Gastrocnemius medialis (tissue), 4 donors: ENCODE results near the gene PHTF1. TPM values are rescaled to one million over a fixed set of nuclear protein-coding genes. Genes with fewer than 3 reads are reported as not detected.

ENCODE experiments used
- ATAC-seq, 2 donors: fragments of 150-250 bp; one replicate each; pipeline ENCODE4 v1.9.1; 2016
- DNase-seq, 2 donors: peaks; one replicate each; pipeline ENCODE4 v3.0.0-alpha.2; 2019
- H3K27ac ChIP-seq, 4 donors: fragments of 200-600 bp; sonication (generic); 1 replicate in 1 of 4; 2 replicates in 3 of 4; pipeline ENCODE4 v1.5.1; 2016 to 2018; ENCODE audit warnings: mild to moderate bottlenecking in 2 of 4, moderate library complexity in 1 of 4
- H3K27me3 ChIP-seq, 3 donors: fragments of 200-600 bp; sonication (generic) in 2 of 3; 1 replicate in 1 of 3; 2 replicates in 2 of 3; pipeline versions ENCODE4 v1.5.1 to v1.6.0; 2016 to 2019; ENCODE audit warnings: mild to moderate bottlenecking in 1 of 3, moderate library complexity in 1 of 3
- H3K36me3 ChIP-seq, 2 donors: fragments of 200-600 bp; sonication (generic) in 1 of 2; one replicate each; pipeline ENCODE4 v1.5.1; 2017 to 2018
- H3K4me1 ChIP-seq, 2 donors: fragments of 200-600 bp; sonication (generic) in 1 of 2; one replicate each; pipeline ENCODE4 v1.5.1; 2016 to 2017; ENCODE audit warnings: mild to moderate bottlenecking in 2 of 2
- H3K4me3 ChIP-seq, 4 donors: fragments of 200-600 bp; sonication (generic) in 3 of 4; 1 replicate in 1 of 4; 2 replicates in 3 of 4; pipeline ENCODE4 v1.5.1; 2016 to 2019; ENCODE audit warnings: mild to moderate bottlenecking in 2 of 4
- H3K9me3 ChIP-seq, 3 donors: fragments of 200-600 bp; sonication (generic) in 2 of 3; 1 replicate in 1 of 3; 2 replicates in 2 of 3; pipeline ENCODE4 v1.5.1; 2016 to 2019
- POLR2A ChIP-seq, 2 donors: fragments of 450-650 bp; IDR thresholded peaks; one replicate each; pipeline ENCODE4 v1.6.1; 2017; ENCODE audit warnings: antibody characterized with exemption in 2 of 2, mild to moderate bottlenecking in 2 of 2, moderate library complexity in 2 of 2
- in situ Hi-C, 4 donors: fragments of 200-750 bp; cut with MboI; loops; one replicate each; pipeline versions ENCODE4 v1.15.0 to v1.8.0; 2017; ENCODE audit warnings: low sequenced_read_pairs in 4 of 4
- intact Hi-C: fragments of 100-400 bp; cut with DNase I; formaldehyde crosslinking; loops from one replicate; pipeline ENCODE4 v1.15.1; 2023; ENCODE audit warnings: low total_unique reads
- total RNA-seq, 4 donors: library from RNA; depleted of rRNA; stranded (reverse); fragments of >200 nt; gene quantifications; one replicate each; pipeline versions ENCODE4 v1.1.0 to v1.2.3, GENCODE V29; 2016
- TF ChIP-seq, protein P1 (sequence below), 5 experiments: fragments of 450-650 bp in 3 of 5; fragments of 200-600 bp in 2 of 5; sonication (generic) in 2 of 5; IDR thresholded peaks in 4 of 5; conservative IDR thresholded peaks in 1 of 5; 1 replicate in 4 of 5; 2 replicates in 1 of 5; pipeline ENCODE4 v1.5.1; 2016 to 2019; ENCODE audit warnings: antibody characterized with exemption in 5 of 5, mild to moderate bottlenecking in 3 of 5, moderate library complexity in 3 of 5

PHTF1 gene
- total RNA-seq, 4 donors from 2014 or later = 6.7 to 20.0 (median 9.9) TPM

DNA sequence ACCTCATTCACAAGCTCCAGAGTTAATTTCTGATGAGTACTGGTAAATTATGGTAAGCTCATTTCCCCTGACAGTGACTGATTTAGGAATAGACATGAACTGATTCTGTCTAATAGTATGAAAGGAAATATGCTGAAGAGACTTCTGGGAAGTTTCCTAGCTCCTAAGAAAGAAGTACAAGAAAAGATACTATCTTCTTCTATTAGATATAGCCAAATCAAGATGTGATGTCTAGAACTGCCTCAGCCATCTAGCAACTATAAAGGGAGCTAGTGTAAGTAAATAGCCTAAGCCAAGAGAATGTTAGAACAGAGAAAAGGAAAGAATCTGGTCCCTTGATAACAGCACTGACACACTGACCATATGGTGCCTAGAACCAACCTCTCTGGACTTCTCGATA is 10.7 kb upstream of the PHTF1 start:
- Histone ChIP-seq H3K27me3 (no peaks in the 10 kb centered on the region), H3K4me1 (peaks cover 0 to 10% of the 10 kb centered on the region in 2 donors), H3K9me3 (no peaks in the 10 kb centered on the region), H3K4me3 (no peak overlapping the region), H3K36me3 (peaks cover 0 to 37% of the 10 kb centered on the region in 2 donors), H3K27ac (no peak overlapping the region)
- DNase-seq (no peak), ATAC-seq (no peak)
- intact Hi-C loops = no loop called here
- in situ Hi-C loops = no loop called here
- TF ChIP-seq POLR2A (IDR thresholded peaks at IDR 0.05) = no peak
- TF ChIP-seq, protein P1, sequence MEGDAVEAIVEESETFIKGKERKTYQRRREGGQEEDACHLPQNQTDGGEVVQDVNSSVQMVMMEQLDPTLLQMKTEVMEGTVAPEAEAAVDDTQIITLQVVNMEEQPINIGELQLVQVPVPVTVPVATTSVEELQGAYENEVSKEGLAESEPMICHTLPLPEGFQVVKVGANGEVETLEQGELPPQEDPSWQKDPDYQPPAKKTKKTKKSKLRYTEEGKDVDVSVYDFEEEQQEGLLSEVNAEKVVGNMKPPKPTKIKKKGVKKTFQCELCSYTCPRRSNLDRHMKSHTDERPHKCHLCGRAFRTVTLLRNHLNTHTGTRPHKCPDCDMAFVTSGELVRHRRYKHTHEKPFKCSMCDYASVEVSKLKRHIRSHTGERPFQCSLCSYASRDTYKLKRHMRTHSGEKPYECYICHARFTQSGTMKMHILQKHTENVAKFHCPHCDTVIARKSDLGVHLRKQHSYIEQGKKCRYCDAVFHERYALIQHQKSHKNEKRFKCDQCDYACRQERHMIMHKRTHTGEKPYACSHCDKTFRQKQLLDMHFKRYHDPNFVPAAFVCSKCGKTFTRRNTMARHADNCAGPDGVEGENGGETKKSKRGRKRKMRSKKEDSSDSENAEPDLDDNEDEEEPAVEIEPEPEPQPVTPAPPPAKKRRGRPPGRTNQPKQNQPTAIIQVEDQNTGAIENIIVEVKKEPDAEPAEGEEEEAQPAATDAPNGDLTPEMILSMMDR (IDR thresholded peaks at IDR 0.05 in 4 of 5, conservative IDR thresholded peaks at IDR 0.05 in 1 of 5) = no peak

DNA sequence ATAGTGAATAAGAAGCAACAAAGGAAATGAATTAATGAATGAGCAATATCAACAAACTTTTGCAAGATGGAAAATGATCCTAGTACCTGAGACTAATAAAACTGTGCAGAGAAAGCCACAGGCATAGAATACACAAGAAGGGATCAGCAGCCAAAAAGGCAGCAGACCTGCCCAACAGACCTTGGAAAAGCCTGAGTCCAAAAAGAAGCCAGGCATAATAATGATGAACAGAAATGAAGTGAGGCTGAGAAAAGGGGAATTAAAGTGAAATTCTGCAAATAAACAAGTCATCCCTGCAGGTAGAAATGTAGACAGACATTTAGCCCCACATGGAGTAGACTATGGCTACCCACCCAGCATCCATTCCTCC is 10.3 kb upstream of the PHTF1 start:
- peaks cover 0 to 39% of the 10 kb centered on the region in 2 donors for H3K36me3 ChIP-seq
- H3K27me3 ChIP-seq = no peaks in the 10 kb centered on the region
- ATAC-seq (no peak), DNase-seq (no peak)
- H3K9me3 ChIP-seq = no peaks in the 10 kb centered on the region
- H3K4me1 ChIP-seq = peaks cover 0 to 10% of the 10 kb centered on the region in 2 donors
- H3K27ac ChIP-seq = no peak overlapping the region
- no peak overlapping the region for H3K4me3 ChIP-seq
- in situ Hi-C loops = no loop called here
- intact Hi-C loops = no loop called here
- TF ChIP-seq, protein P1 (IDR thresholded peaks at IDR 0.05 in 4 of 5, conservative IDR thresholded peaks at IDR 0.05 in 1 of 5) = no peak
- TF ChIP-seq POLR2A (IDR thresholded peaks at IDR 0.05) = no peak

DNA sequence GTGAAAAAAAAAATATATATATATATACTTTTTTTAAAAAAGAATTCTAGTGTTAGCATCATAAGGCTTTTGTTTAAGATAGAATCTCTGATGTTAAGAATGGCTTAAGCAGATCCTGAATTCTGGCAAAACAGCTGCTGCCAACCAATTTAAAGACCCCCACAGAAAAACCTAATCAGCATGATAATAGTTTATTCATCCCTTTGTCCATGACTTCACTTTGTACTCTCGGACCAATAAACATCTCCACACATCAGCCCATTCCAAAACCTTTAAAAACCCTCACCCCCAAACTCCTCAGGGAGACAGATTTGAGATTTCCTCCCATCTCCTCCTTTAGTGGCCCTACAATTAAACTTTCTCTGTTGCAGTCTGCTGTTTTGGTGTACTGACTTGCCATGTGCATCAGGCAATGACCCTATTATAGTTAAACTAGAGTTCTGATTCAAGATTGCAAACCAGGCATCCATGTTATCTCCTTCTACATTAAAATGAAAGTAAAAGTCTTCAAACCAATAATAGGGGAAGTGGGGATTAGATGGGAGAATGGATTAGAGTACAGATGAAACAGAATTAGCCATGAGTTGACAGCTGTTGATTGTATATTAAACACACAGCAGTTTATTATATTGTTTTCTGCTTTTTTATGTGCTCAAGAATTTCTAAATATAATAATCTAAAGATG is 9.8 kb upstream of the PHTF1 start:
- Histone ChIP-seq H3K27me3 (no peaks in the 10 kb centered on the region), H3K27ac (no peak overlapping the region), H3K36me3 (peaks cover 0 to 38% of the 10 kb centered on the region in 2 donors), H3K9me3 (no peaks in the 10 kb centered on the region), H3K4me3 (no peak overlapping the region), H3K4me1 (peaks cover 0 to 10% of the 10 kb centered on the region in 2 donors)
- TF ChIP-seq, protein P1 (IDR thresholded peaks at IDR 0.05 in 4 of 5, conservative IDR thresholded peaks at IDR 0.05 in 1 of 5) = no peak
- no peak for TF ChIP-seq POLR2A (IDR thresholded peaks at IDR 0.05)
- intact Hi-C loops = no loop called here
- DNase-seq (no peak), ATAC-seq (no peak)
- in situ Hi-C loops = no loop called here

DNA sequence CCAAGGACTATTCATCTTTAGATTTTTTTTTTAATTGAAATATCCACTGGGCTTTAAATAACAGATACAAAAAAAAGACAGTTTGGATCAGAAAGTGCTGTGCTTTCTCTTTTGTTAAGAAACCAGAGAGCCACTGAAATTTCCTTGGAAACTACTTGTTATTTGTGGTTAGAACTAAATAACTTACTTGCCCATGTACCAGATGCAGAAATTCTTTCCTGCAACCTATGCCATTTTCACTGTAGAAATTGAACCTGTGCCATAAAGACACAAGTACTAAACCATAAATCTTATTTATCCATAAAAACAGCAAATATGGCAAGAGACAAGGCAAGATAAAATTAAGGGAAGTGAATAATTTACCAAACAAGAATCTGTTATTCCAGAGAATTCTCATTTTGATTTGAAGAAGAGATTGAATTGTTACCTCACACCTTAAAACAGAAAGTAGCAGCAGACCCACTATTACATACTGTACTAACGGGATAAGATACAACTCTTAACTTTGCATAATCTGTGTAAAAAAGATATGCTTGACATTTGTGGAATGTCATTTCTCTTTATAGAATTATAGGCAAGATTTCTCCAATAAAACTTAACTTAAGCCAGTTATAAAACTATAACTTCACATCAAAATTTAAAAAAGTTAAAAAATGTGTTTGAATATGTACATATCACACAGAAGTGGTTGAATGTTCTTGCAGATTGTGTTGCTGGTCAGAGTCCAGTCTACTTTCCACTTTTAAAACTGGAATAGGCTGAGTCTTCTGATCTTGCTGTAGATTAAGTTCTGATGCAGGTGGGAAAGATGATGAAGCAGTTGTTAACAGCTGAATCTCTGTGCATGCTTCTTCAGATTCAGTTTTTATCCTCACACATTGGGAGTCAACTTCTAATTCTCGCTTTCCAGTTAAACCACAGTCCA is 6.3 kb upstream of the PHTF1 start:
- TF ChIP-seq, protein P1 (IDR thresholded peaks at IDR 0.05 in 4 of 5, conservative IDR thresholded peaks at IDR 0.05 in 1 of 5) = no peak
- no peak for TF ChIP-seq POLR2A (IDR thresholded peaks at IDR 0.05)
- intact Hi-C loops = no loop called here
- ATAC-seq = no peak
- no peaks in the 10 kb centered on the region for H3K9me3 ChIP-seq
- peaks cover 3 to 12% of the 10 kb centered on the region in 2 donors for H3K4me1 ChIP-seq
- no peaks in the 10 kb centered on the region for H3K27me3 ChIP-seq
- no peak overlapping the region for H3K4me3 ChIP-seq
- in situ Hi-C loops = no loop called here
- H3K36me3 ChIP-seq = peaks cover 0 to 46% of the 10 kb centered on the region in 2 donors
- no peak for DNase-seq
- no peak overlapping the region for H3K27ac ChIP-seq
